Measurements from ENCODE around the gene SPON2. TPM values are rescaled to one million over a fixed set of nuclear protein-coding genes. Genes with fewer than 3 reads are reported as not detected.

The SPON2 gene
- total and polyA plus RNA-seq, 8 donors: 7.7 to 94.2 (median 21.7) TPM

DNA sequence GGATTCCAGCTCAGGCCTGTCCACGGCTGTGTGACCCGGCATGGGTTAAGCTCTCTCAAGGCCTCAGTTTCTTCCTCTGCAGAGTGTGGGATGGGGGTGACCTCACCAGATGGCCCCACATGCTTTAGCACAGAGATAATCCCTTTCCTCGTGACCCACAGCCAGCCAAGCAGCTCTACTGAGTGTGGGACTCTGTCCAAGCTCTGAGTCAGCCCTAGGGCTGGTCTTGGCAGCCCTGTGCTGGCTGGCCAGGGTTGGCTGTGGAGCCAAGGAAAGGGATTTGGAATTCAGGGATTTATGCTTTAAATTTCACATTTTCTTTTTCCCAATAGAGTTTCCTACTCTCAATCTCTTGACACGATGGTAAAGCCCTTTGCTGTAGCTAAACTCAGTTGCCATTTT is 19.7 kb upstream of the SPON2 start:
- Histone ChIP-seq H3K4me1 (peaks cover 19 to 27% of the 10 kb centered on the region in 2 donors), H3K9me3 (no peaks in the 10 kb centered on the region), H3K36me3 (no peaks in the 10 kb centered on the region), H3K27ac (peak overlapping the region; percentile 71 to 79), H3K4me3 (no peak overlapping the region), H3K27me3 (no peaks in the 10 kb centered on the region)
- intact Hi-C loops (cut with DNase I): no loop called here
- ATAC-seq (peak; percentile 95), DNase-seq (peak; percentile 80 to 94 (median 87))
- TF ChIP-seq, protein P1, sequence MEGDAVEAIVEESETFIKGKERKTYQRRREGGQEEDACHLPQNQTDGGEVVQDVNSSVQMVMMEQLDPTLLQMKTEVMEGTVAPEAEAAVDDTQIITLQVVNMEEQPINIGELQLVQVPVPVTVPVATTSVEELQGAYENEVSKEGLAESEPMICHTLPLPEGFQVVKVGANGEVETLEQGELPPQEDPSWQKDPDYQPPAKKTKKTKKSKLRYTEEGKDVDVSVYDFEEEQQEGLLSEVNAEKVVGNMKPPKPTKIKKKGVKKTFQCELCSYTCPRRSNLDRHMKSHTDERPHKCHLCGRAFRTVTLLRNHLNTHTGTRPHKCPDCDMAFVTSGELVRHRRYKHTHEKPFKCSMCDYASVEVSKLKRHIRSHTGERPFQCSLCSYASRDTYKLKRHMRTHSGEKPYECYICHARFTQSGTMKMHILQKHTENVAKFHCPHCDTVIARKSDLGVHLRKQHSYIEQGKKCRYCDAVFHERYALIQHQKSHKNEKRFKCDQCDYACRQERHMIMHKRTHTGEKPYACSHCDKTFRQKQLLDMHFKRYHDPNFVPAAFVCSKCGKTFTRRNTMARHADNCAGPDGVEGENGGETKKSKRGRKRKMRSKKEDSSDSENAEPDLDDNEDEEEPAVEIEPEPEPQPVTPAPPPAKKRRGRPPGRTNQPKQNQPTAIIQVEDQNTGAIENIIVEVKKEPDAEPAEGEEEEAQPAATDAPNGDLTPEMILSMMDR (IDR thresholded peaks at IDR 0.05): no peak

DNA sequence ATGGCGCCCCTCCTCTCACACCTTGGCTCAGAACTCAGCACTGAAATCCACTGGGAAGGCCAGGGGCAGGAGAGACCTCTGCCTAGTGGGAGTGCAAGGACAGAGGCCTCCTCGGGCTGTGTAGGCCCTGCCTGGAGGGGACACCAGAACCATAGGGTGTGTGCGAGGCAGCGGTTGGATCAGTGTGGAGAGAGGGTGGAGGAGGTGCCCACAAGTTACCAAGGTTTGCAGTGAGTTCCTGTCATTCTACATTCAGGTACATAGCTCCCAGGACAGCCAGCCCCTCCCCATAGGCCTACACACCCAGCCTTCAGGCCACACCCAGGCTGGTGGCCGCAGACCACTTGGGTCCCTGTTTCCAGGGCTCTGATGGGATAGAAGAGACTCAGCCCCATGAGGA is 19.2 kb upstream of the SPON2 start:
- Histone ChIP-seq H3K4me1 (peaks cover 22 to 27% of the 10 kb centered on the region in 2 donors), H3K4me3 (no peak overlapping the region), H3K36me3 (no peaks in the 10 kb centered on the region), H3K27me3 (no peaks in the 10 kb centered on the region), H3K27ac (peak overlapping the region; percentile 71 to 79), H3K9me3 (no peaks in the 10 kb centered on the region)
- no peak for DNase-seq
- no peak for ATAC-seq
- intact Hi-C loops (cut with DNase I): no loop called here
- TF ChIP-seq, protein P1 (IDR thresholded peaks at IDR 0.05): no peak

DNA sequence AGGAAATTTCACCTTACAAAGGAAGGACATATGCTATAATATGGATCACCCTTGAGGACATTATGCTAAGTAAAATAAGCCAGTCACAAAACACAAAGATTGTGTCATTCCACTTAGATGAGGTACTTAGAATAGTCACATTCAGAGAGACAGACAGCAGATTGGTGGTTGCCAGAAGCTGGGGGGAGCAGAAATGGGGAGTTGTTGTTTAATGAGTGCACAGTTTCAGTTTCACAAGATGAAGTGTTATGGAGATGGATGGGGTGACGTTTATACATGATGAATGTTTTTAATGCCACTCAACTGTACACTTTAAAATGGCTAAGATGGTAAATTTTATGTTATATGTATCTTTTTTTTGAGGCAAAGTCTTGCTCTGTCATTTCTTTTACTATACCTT is 14.8 kb upstream of the SPON2 start:
- TF ChIP-seq, protein P1 (IDR thresholded peaks at IDR 0.05): no peak
- intact Hi-C loops (cut with DNase I): no loop called here
- no peak for ATAC-seq

DNA sequence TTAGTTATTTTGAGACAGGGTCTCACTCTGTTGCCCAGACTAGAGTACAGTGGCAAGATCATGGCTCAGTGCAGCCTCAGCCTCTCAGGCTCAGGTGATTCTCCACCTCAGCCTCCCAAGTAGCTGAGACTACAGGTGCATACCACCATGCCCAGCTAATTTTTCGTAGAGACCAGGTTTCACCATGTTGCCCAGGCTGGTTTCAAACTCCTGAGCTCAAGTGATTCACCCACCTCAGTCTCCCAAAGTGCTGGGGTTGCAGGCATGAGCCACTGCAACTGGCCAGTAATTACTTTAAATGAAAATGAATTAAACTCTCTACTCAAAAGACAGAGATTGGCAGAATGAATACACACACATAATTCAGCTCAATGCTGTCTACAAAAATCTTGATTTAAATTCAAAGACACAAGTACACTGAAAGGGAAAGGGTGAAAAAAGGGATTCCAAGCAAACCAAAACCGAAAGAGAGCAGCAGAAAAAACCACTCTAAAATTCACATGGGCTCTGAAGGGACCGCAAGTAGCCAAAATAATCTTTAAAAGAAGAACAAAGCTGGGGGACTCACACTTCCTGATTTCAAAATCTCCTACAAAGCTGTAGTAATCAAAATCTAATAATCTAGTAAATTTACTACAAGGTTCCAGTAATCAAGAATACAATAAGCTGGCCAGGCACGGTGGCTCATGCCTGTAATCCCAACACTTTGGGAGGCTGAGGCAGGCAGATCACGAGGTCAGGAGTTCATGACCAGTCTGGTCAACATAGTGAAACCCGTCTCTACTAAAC is 11.8 kb upstream of the SPON2 start:
- Histone ChIP-seq H3K27ac (peak overlapping the region; percentile 37 to 53), H3K4me3 (no peak overlapping the region), H3K4me1 (peaks cover 5 to 11% of the 10 kb centered on the region in 2 donors), H3K36me3 (no peaks in the 10 kb centered on the region), H3K9me3 (peaks cover 0 to 5% of the 10 kb centered on the region in 2 donors), H3K27me3 (no peaks in the 10 kb centered on the region)
- ATAC-seq (peak; percentile 44), DNase-seq (no peak)
- intact Hi-C loops (cut with DNase I): no loop called here
- TF ChIP-seq, protein P1 (IDR thresholded peaks at IDR 0.05): no peak

More for the DNA sequence above, 14.8 kb upstream of the SPON2 start:
- Histone ChIP-seq H3K27me3 (no peaks in the 10 kb centered on the region), H3K9me3 (no peaks in the 10 kb centered on the region), H3K36me3 (no peaks in the 10 kb centered on the region), H3K4me3 (no peak overlapping the region), H3K4me1 (peaks cover 8 to 17% of the 10 kb centered on the region in 2 donors), H3K27ac (no peak overlapping the region)
- no peak for DNase-seq

DNA sequence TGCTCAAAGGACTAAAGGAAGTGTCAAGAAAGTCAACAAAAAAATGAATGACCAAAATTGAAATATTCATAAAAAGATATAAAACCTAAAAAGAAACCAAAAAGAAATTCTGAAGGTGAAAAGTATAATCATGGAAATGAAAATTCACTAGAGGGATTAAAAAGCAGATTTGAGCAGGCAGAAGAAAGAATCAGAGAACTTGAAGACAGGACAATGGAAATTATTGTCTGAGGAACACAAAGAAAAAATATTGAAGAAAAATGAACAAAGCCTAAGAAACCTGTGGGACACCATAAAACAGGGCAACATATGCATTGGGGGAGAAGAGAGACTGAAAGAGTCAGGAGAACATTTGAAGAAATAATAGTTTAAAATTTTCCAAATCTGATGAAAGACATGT is 9.9 kb upstream of the SPON2 start:
- TF ChIP-seq, protein P1 (IDR thresholded peaks at IDR 0.05): no peak
- Histone ChIP-seq H3K27me3 (no peaks in the 10 kb centered on the region), H3K27ac (no peak overlapping the region), H3K4me1 (peaks cover 5 to 11% of the 10 kb centered on the region in 2 donors), H3K9me3 (peaks cover 0 to 5% of the 10 kb centered on the region in 2 donors), H3K4me3 (no peak overlapping the region), H3K36me3 (no peaks in the 10 kb centered on the region)
- DNase-seq (no peak), ATAC-seq (no peak)
- intact Hi-C loops (cut with DNase I): no loop called here

All from left lung (tissue), 10 donors.